NCI-H2029 (cell line): ENCODE measurements around the gene EPB41L3.

Experiments used
- DNase-seq: peaks from one replicate; lab custom pipeline; 2025; lab: John Stamatoyannopoulos, UW

EPB41L3 gene

GRCh38 chr18:5543773-5544389 lies at the start of gene EPB41L3:
Gene EPB41L3 (minus strand): TSS chr18:5543997. CDS start chr18:5489183, 54,814 bp downstream.
- no peak for DNase-seq

GRCh38 chr18:5588529-5588928 lies 44.7 kb upstream of the EPB41L3 start:
- no peak for DNase-seq

- DNase-seq: no peak
Observed at GRCh38 chr18:5585653-5586052, 41.9 kb upstream of the EPB41L3 start.

GRCh38 chr18:5584746-5585417 lies 41.1 kb upstream of the EPB41L3 start:
- no peak for DNase-seq

- DNase-seq: no peak
Observed at GRCh38 chr18:5582849-5583681, 39.3 kb upstream of the EPB41L3 start.

- DNase-seq: no peak
Observed at GRCh38 chr18:5582076-5582475, 38.3 kb upstream of the EPB41L3 start.

- no peak for DNase-seq
Observed at GRCh38 chr18:5574843-5575242, 31.0 kb upstream of the EPB41L3 start.

GRCh38 chr18:5571666-5572065 lies 27.9 kb upstream of the EPB41L3 start:
- no peak for DNase-seq

GRCh38 chr18:5570613-5571012 lies 26.8 kb upstream of the EPB41L3 start:
- DNase-seq: peak; percentile 12

GRCh38 chr18:5568416-5568815 lies 24.6 kb upstream of the EPB41L3 start:
- DNase-seq: no peak

GRCh38 chr18:5558851-5559250 lies 15.1 kb upstream of the EPB41L3 start:
- no peak for DNase-seq

- DNase-seq: no peak
Observed at GRCh38 chr18:5556310-5556974, 12.6 kb upstream of the EPB41L3 start.

GRCh38 chr18:5554629-5555028 lies 10.8 kb upstream of the EPB41L3 start:
- no peak for DNase-seq

GRCh38 chr18:5546660-5547059 lies 2.9 kb upstream of the EPB41L3 start:
- DNase-seq: no peak

GRCh38 chr18:5543036-5543680 lies 639 bp downstream of the EPB41L3 start:
- DNase-seq: no peak

GRCh38 chr18:5542515-5543035 lies 1.2 kb downstream of the EPB41L3 start:
- no peak for DNase-seq

GRCh38 chr18:5541644-5542043 lies 2.2 kb downstream of the EPB41L3 start:
- DNase-seq: no peak

- DNase-seq: no peak
Observed at GRCh38 chr18:5539391-5539790, 4.4 kb downstream of the EPB41L3 start.

GRCh38 chr18:5538544-5538943 lies 5.3 kb downstream of the EPB41L3 start:
- no peak for DNase-seq

GRCh38 chr18:5537860-5538259 lies 5.9 kb downstream of the EPB41L3 start:
- DNase-seq: no peak

GRCh38 chr18:5534845-5535244 lies 9.0 kb downstream of the EPB41L3 start:
- DNase-seq: no peak

GRCh38 chr18:5532066-5532465 lies 11.7 kb downstream of the EPB41L3 start:
- no peak for DNase-seq
